Brain microvascular endothelial cell (primary cell): ENCODE results near the gene XYLT2.

Experiments
- DNase-seq: peaks from one replicate; pipeline ENCODE4 v3.0.0-alpha.2; 2020
- H3K27ac ChIP-seq: fragments of 250-450 bp; sonication (Bioruptor Pico); 2 replicates; pipeline ENCODE4 v1.5.1; 2020; ENCODE audit warnings: mild to moderate bottlenecking, moderate library complexity
- H3K27me3 ChIP-seq: fragments of 250-450 bp; sonication (Bioruptor Pico); replicated peaks from 2 replicates; pipeline ENCODE4 v1.5.1; 2020; ENCODE audit warnings: mild to moderate bottlenecking
- H3K36me3 ChIP-seq: fragments of 250-450 bp; sonication (Bioruptor Pico); replicated peaks from 2 replicates; pipeline ENCODE4 v1.5.1; 2020; ENCODE audit warnings: mild to moderate bottlenecking
- H3K4me3 ChIP-seq: 2 replicates; pipeline ENCODE4 v1.5.1; 2011; ENCODE audit warnings: low read depth, mild to moderate bottlenecking, control low read depth, low read length, moderate library complexity
- CTCF ChIP-seq: IDR thresholded peaks from 2 replicates; pipeline ENCODE4 v1.5.1; 2011; ENCODE audit warnings: low read depth, mild to moderate bottlenecking, moderate library complexity, low read length, control low read depth, inconsistent platforms; ENCODE audit errors: missing control alignments
- in situ Hi-C: cut with HindIII; loops from 2 replicates; pipeline ENCODE4 v1.10.0; 2017; ENCODE audit warnings: low sequenced_read_pairs, low pct_ligation_motif_present

XYLT2 gene

GRCh38 chr17:50371526-50371925 lies 25.6 kb downstream of the XYLT2 start:
- in situ Hi-C loops, result no loop called here
- no peak overlapping the region for H3K4me3 ChIP-seq
- DNase-seq, result no peak
- no peak for TF ChIP-seq CTCF
- no peak overlapping the region for H3K27ac ChIP-seq
- no peaks in the 10 kb centered on the region for H3K27me3 ChIP-seq
- peaks cover 40% of the 10 kb centered on the region for H3K36me3 ChIP-seq

GRCh38 chr17:50372222-50372757 lies 26.4 kb downstream of the XYLT2 start:
- peak overlapping the region; percentile 94 for H3K27ac ChIP-seq
- H3K27me3 ChIP-seq, result no peaks in the 10 kb centered on the region

GRCh38 chr17:50372758-50373556 lies 27.0 kb downstream of the XYLT2 start, which contains the start of the genes EME1 and MRPL27:
Gene EME1 (plus strand): TSS chr17:50373229. CDS start chr17:50375209, 1,980 bp downstream.
Gene MRPL27 (minus strand): TSS chr17:50373184. CDS start chr17:50373170, 14 bp downstream.
- peak; percentile 82 for DNase-seq
- no peak for TF ChIP-seq CTCF
- H3K4me3 ChIP-seq, result peak within 1 kb of the TSS; percentile 72
- H3K36me3 ChIP-seq, result peaks cover 25% of the 10 kb centered on the region
- peak within 1 kb of the TSS; percentile 94 for H3K27ac ChIP-seq
- no peaks in the 10 kb centered on the region for H3K27me3 ChIP-seq
- in situ Hi-C loops, result no loop called here

More at GRCh38 chr17:50372222-50372757, 26.4 kb downstream of the XYLT2 start:
- no peak for DNase-seq
- TF ChIP-seq CTCF, result no peak
- Histone ChIP-seq H3K36me3 (peaks cover 32% of the 10 kb centered on the region), H3K4me3 (peak overlapping the region; percentile 72)
- in situ Hi-C loops, result no loop called here

GRCh38 chr17:50373705-50374104 lies 27.8 kb downstream of the XYLT2 start:
- Histone ChIP-seq H3K4me3 (peak overlapping the region; percentile 72), H3K27me3 (no peaks in the 10 kb centered on the region), H3K36me3 (peaks cover 18% of the 10 kb centered on the region), H3K27ac (no peak overlapping the region)
- in situ Hi-C loops, result no loop called here
- no peak for DNase-seq
- TF ChIP-seq CTCF, result no peak

- no peak for TF ChIP-seq CTCF
- H3K36me3 ChIP-seq, result peaks cover 14% of the 10 kb centered on the region
- no peak for DNase-seq
- in situ Hi-C loops, result no loop called here
- no peaks in the 10 kb centered on the region for H3K27me3 ChIP-seq
- no peak overlapping the region for H3K27ac ChIP-seq
- H3K4me3 ChIP-seq, result no peak overlapping the region
Measured at GRCh38 chr17:50375858-50376538, 30.1 kb downstream of the XYLT2 start.
